RWPE2 (cell line): ENCODE measurements around the gene CHD6.

Source experiments
- ATAC-seq: fragments of 200-7000 bp; cut with Tn5 transposase; 3 replicates; pipeline ENCODE4 v1.9.1; 2021; ENCODE audit warnings: low read depth
- DNase-seq: peaks from one replicate; pipeline ENCODE4 v3.0.0-alpha.2; 2020; ENCODE audit warnings: low spot score
- H3K27ac ChIP-seq: fragments of 450-650 bp; 2 replicates; pipeline ENCODE4 v1.5.1; 2017; ENCODE audit warnings: mild to moderate bottlenecking; ENCODE audit not compliant: poor library complexity, severe bottlenecking
- H3K27me3 ChIP-seq: fragments of 250-450 bp; sonication (Bioruptor Pico); 2 replicates; pipeline ENCODE4 v1.5.1; 2021; ENCODE audit warnings: mild to moderate bottlenecking, moderate library complexity; ENCODE audit not compliant: insufficient read depth, poor library complexity, severe bottlenecking
- H3K36me3 ChIP-seq: fragments of 250-450 bp; sonication (Bioruptor Pico); 2 replicates; pipeline ENCODE4 v1.5.1; 2020; ENCODE audit warnings: low read depth, mild to moderate bottlenecking, moderate library complexity
- H3K4me1 ChIP-seq: fragments of 250-450 bp; sonication (Bioruptor Pico); 2 replicates; pipeline ENCODE4 v1.5.1; 2021; ENCODE audit warnings: mild to moderate bottlenecking, moderate library complexity; ENCODE audit not compliant: insufficient read depth, poor library complexity, severe bottlenecking
- H3K4me3 ChIP-seq: fragments of 250-450 bp; sonication (Bioruptor Pico); 2 replicates; pipeline ENCODE4 v1.5.1; 2021; ENCODE audit warnings: mild to moderate bottlenecking, moderate library complexity; ENCODE audit not compliant: severe bottlenecking
- H3K9me3 ChIP-seq: fragments of 250-450 bp; sonication (Bioruptor Pico); 2 replicates; pipeline ENCODE4 v1.5.1; 2021; ENCODE audit warnings: mild to moderate bottlenecking, moderate library complexity; ENCODE audit not compliant: severe bottlenecking
- TF ChIP-seq, protein P1 (sequence below): fragments of 450-650 bp; IDR thresholded peaks from one replicate; pipeline ENCODE4 v1.5.1; 2017; ENCODE audit warnings: mild to moderate bottlenecking, moderate library complexity; ENCODE audit not compliant: poor library complexity, severe bottlenecking

The CHD6 gene

DNA sequence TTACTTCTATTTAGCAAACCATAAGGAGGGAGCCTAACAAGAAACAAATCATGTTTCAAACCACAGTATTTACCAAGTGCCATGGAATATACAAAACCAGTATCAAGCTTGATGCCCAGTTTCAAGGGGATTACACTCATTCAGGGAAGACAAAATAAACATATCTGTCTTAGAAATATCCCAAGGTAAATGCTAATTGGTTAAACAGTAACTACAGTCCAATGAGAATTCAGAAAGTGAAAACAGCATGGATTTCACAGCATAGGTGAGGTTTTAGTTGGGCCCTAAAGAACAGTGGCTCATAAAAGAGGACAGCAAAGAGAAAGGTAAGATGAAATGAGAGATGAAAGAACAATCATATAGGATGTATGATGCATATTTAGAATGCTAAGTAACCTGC is 110.3 kb downstream of the CHD6 start:
- H3K27me3 ChIP-seq: no peaks in the 10 kb centered on the region
- DNase-seq: no peak
- H3K4me3 ChIP-seq: no peak overlapping the region
- no peaks in the 10 kb centered on the region for H3K36me3 ChIP-seq
- no peak overlapping the region for H3K27ac ChIP-seq
- no peak for ATAC-seq
- no peaks in the 10 kb centered on the region for H3K4me1 ChIP-seq
- TF ChIP-seq, protein P1, sequence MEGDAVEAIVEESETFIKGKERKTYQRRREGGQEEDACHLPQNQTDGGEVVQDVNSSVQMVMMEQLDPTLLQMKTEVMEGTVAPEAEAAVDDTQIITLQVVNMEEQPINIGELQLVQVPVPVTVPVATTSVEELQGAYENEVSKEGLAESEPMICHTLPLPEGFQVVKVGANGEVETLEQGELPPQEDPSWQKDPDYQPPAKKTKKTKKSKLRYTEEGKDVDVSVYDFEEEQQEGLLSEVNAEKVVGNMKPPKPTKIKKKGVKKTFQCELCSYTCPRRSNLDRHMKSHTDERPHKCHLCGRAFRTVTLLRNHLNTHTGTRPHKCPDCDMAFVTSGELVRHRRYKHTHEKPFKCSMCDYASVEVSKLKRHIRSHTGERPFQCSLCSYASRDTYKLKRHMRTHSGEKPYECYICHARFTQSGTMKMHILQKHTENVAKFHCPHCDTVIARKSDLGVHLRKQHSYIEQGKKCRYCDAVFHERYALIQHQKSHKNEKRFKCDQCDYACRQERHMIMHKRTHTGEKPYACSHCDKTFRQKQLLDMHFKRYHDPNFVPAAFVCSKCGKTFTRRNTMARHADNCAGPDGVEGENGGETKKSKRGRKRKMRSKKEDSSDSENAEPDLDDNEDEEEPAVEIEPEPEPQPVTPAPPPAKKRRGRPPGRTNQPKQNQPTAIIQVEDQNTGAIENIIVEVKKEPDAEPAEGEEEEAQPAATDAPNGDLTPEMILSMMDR: no peak
- H3K9me3 ChIP-seq: no peaks in the 10 kb centered on the region

DNA sequence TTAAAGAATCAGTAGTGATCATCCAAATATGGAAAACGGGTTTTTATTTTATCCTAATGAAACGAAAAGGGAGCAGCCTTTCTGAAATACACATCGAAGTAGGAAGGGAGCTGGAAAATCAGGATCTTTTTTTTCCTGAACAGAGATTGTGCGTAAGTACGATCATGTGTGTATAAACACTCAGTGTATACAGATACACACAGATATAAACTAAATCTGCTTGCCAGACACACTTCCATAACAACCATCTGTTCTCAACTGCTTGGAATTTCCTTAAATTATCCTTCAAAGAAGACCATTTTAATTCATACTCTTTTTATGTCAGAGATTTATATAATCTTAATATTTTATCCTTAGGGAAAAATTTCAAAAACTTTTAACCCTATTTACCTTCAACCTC is 110.7 kb downstream of the CHD6 start:
- no peaks in the 10 kb centered on the region for H3K9me3 ChIP-seq
- no peaks in the 10 kb centered on the region for H3K36me3 ChIP-seq

DNA sequence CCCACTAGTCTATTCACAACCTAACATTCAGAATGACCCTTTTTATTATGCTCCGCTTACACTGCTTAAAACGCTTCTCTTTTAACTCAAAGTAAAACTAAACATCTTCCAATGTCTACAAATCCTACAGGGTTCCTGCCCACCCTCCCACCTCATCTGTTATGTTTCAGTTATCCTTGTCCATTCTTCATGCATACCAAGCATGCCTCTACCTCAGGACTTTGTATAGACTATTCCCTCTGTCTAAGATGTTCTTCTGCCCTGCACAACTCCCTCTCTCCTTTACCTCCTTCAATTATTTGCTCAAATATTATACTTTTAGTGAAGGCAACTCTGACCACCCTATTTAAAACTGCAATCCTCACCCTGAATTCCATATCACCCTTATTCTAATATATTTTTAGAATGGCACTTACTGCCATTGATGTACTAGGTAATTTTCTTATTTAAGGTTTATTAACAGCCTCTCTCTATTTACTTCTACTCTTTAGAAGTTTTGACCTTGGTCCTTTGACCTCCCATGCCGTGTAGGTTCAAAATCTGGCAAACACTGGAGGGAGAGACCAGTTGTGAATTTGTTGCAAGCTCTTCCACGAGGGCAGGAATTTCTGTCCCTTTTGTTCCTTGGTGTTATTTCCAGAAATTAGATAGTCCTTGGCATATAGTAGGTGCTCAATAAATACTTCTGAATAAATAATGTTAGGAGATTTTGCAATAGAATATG is 111.8 kb downstream of the CHD6 start:
- no peak overlapping the region for H3K27ac ChIP-seq
- ATAC-seq: no peak
- H3K27me3 ChIP-seq: no peaks in the 10 kb centered on the region
- no peak for DNase-seq
- TF ChIP-seq, protein P1: no peak
- no peaks in the 10 kb centered on the region for H3K9me3 ChIP-seq
- H3K4me3 ChIP-seq: no peak overlapping the region
- no peaks in the 10 kb centered on the region for H3K4me1 ChIP-seq
- H3K36me3 ChIP-seq: no peaks in the 10 kb centered on the region

More for the DNA sequence above, 110.7 kb downstream of the CHD6 start:
- no peak for ATAC-seq
- Histone ChIP-seq H3K4me3 (no peak overlapping the region), H3K4me1 (no peaks in the 10 kb centered on the region), H3K27me3 (no peaks in the 10 kb centered on the region), H3K27ac (no peak overlapping the region)
- TF ChIP-seq, protein P1: no peak
- no peak for DNase-seq

DNA sequence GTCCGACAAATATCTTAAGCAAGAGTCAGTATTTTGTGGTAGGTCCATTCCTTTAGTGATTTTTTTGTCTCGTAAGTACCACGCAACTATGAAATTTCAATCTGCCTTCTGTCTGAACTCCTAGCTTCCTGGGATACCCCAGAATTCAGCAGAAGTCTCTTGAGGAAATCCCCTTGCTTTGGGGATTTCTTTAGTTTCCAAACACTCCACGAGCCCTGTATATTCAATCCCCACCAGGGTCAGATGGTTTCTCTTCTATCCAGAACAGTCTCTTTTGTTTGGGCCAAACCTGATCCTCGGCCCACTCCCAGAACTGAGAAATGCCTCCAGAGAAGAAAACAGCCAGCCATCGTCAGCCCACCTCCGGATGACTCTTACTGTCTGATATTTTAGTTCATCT is 113.0 kb downstream of the CHD6 start:
- ATAC-seq: no peak
- TF ChIP-seq, protein P1: no peak
- no peak for DNase-seq
- no peak overlapping the region for H3K27ac ChIP-seq
- no peak overlapping the region for H3K4me3 ChIP-seq
- H3K36me3 ChIP-seq: no peaks in the 10 kb centered on the region
- H3K4me1 ChIP-seq: no peaks in the 10 kb centered on the region
- H3K9me3 ChIP-seq: no peaks in the 10 kb centered on the region
- no peaks in the 10 kb centered on the region for H3K27me3 ChIP-seq

DNA sequence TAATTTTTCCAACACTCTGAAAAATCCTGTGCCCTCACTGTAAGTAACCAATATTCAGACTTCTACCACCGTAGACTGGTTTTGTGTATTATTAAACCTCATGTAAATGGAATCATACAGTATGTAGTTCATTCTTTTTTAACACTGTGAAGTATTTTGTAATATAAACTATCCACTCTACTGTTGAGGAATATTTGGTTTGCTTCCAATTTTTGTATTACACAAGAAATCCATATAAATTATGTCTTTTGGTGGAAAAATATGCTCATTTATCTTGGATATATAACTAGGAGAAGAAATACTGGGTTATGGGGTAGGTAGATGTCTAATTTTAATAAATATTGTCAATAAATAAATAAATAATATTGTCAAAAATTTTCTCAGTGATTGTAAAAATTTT is 116.8 kb downstream of the CHD6 start:
- no peaks in the 10 kb centered on the region for H3K4me1 ChIP-seq
- no peak overlapping the region for H3K4me3 ChIP-seq
- no peaks in the 10 kb centered on the region for H3K27me3 ChIP-seq
- no peaks in the 10 kb centered on the region for H3K9me3 ChIP-seq
- ATAC-seq: no peak
- no peak overlapping the region for H3K27ac ChIP-seq
- DNase-seq: no peak
- TF ChIP-seq, protein P1: no peak
- peaks cover 7% of the 10 kb centered on the region for H3K36me3 ChIP-seq
